Measurements from ENCODE around the gene RET.

The RET gene

DNA sequence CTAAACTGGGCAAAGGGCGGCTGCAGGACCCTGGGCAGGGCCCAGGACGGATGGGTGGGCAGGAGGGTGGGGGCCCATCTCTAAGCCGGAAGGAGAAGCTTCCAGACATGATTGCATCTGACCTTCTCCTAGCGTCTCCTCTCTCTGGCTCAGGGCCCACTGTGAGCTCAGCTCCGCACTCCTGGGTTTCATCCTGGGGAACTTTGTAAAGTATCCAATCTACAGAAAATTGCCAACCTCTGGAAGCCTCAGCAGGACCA is 8.8 kb upstream of the RET start:
- Histone ChIP-seq H3K27me3 (ENCODE audit: insufficient read depth, low read depth) (no peaks in the 10 kb centered on the region; the same call in 1 of the 2 replicates), H3K4me1 (ENCODE audit: low read depth, poor library complexity, severe bottlenecking) (no peaks in the 10 kb centered on the region), H3K4me3 (IDR thresholded peaks at IDR 0.05; ENCODE audit: insufficient read depth, low read depth, low read length) (no peak overlapping the region), H3K4me2 (no peak overlapping the region), H3K9ac (no peak overlapping the region), H2AFZ (ENCODE audit: low read depth) (no peak overlapping the region), H3K36me3 (ENCODE audit: insufficient read depth) (no peaks in the 10 kb centered on the region), H3K27ac (no peak overlapping the region), H4K20me1 (ENCODE audit: insufficient read depth) (no peaks in the 10 kb centered on the region), H3K79me2 (ENCODE audit: insufficient read depth, low read depth) (no peaks in the 10 kb centered on the region)
- TF ChIP-seq CTCF (conservative IDR thresholded peaks at IDR 0.05; ENCODE audit: low read depth, low read length) = no peak

DNA sequence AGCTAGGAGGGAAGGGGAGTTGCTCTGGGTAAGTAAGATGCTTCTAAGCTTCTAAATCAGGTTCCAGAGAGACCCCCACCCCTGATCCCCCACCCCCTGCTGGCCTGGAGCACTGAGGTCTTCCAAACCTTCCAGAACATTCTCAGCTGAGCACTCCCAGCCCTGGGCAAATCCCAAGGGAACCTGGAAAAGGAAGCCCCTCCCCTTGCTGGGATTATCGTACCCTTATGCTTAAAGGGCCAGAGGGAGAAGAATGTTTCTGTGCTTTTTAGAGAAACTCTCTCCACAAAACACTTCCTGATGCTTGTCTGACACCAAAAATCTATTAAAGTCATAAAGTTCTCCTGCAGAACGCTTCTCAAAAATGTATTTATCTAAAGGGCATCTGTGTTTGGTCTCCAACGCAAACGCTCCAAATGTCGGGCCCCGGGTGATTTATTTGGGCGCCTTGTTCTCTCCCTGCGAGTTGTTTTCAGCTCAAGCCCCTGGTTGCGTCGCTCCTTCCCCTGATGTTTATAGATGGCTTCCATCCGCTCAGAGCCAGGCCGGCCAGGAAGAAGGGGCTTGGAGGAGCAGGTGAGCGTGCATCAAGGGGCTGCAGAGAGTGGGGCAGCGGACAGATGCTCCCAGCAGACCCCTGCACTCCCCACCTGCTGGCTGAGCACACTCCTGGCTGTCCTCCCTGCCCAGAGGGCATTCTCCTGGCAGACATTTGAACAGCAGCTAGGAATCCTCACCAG is 8.2 kb upstream of the RET start:
- no peaks in the 10 kb centered on the region; the same call in 1 of the 2 replicates for H3K27me3 ChIP-seq (ENCODE audit: insufficient read depth, low read depth)
- H3K4me3 ChIP-seq (IDR thresholded peaks at IDR 0.05; ENCODE audit: insufficient read depth, low read depth, low read length) = no peak overlapping the region
- H3K36me3 ChIP-seq (ENCODE audit: insufficient read depth) = no peaks in the 10 kb centered on the region
- H3K4me1 ChIP-seq (ENCODE audit: low read depth, poor library complexity, severe bottlenecking) = no peaks in the 10 kb centered on the region
- TF ChIP-seq CTCF (conservative IDR thresholded peaks at IDR 0.05; ENCODE audit: low read depth, low read length) = no peak
- H4K20me1 ChIP-seq (ENCODE audit: insufficient read depth) = no peaks in the 10 kb centered on the region
- no peak overlapping the region for H3K9ac ChIP-seq
- no peak overlapping the region for H2AFZ ChIP-seq (ENCODE audit: low read depth)
- no peak overlapping the region for H3K4me2 ChIP-seq
- no peak overlapping the region for H3K27ac ChIP-seq
- H3K79me2 ChIP-seq (ENCODE audit: insufficient read depth, low read depth) = no peaks in the 10 kb centered on the region

- H3K9ac ChIP-seq = no peak overlapping the region
- H3K4me1 ChIP-seq (ENCODE audit: low read depth, poor library complexity, severe bottlenecking) = no peaks in the 10 kb centered on the region
- H4K20me1 ChIP-seq (ENCODE audit: insufficient read depth) = no peaks in the 10 kb centered on the region
- no peaks in the 10 kb centered on the region for H3K79me2 ChIP-seq (ENCODE audit: insufficient read depth, low read depth)
- no peaks in the 10 kb centered on the region for H3K36me3 ChIP-seq (ENCODE audit: insufficient read depth)
- H3K4me3 ChIP-seq (IDR thresholded peaks at IDR 0.05; ENCODE audit: insufficient read depth, low read depth, low read length) = no peak overlapping the region
- no peaks in the 10 kb centered on the region; the same call in 1 of the 2 replicates for H3K27me3 ChIP-seq (ENCODE audit: insufficient read depth, low read depth)
- H2AFZ ChIP-seq (ENCODE audit: low read depth) = no peak overlapping the region
- H3K4me2 ChIP-seq = no peak overlapping the region
- H3K27ac ChIP-seq = no peak overlapping the region
- no peak for TF ChIP-seq CTCF (conservative IDR thresholded peaks at IDR 0.05; ENCODE audit: low read depth, low read length)
Measured at GRCh38 chr10:43069211-43069515, 7.7 kb upstream of the RET start.

DNA sequence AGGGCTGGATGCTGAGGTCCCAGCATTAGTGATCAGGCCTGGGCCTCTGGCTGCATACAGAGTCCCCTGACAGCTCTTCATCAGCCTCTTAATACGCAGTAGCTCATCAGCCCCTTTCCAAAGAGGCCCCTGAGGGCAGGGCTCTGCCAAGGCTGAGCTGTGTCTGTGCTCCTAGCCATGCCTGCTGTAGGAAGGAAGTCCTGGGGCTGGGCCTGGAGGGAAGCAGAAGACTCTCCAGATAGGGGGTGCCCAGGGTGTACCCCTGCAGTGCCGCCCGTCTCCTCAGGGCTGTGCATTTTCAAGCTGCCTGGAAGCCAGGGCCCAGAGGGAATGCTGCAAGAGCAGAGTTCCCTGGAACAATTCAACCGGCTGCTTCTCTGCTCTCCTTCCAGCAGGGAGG is 7.3 kb upstream of the RET start:
- H3K9ac ChIP-seq = no peak overlapping the region

More for the DNA sequence above, 7.3 kb upstream of the RET start:
- Histone ChIP-seq H3K36me3 (ENCODE audit: insufficient read depth) (no peaks in the 10 kb centered on the region), H2AFZ (ENCODE audit: low read depth) (no peak overlapping the region), H4K20me1 (ENCODE audit: insufficient read depth) (no peaks in the 10 kb centered on the region), H3K4me3 (IDR thresholded peaks at IDR 0.05; ENCODE audit: insufficient read depth, low read depth, low read length) (no peak overlapping the region), H3K79me2 (ENCODE audit: insufficient read depth, low read depth) (no peaks in the 10 kb centered on the region), H3K27me3 (ENCODE audit: insufficient read depth, low read depth) (no peaks in the 10 kb centered on the region; the same call in 1 of the 2 replicates), H3K4me2 (no peak overlapping the region), H3K27ac (no peak overlapping the region), H3K4me1 (ENCODE audit: low read depth, poor library complexity, severe bottlenecking) (no peaks in the 10 kb centered on the region)
- TF ChIP-seq CTCF (conservative IDR thresholded peaks at IDR 0.05; ENCODE audit: low read depth, low read length) = no peak

Measured in KMS-11 (cell line).